ENCODE results near the gene CLHC1.
"Not testable (repeated sequence)": the region's sequence is repeated elsewhere in the genome, so short reads cannot be mapped to it uniquely, and the experiment has no call there.

CLHC1 gene

GRCh38 chr2:55232084-55232862, at the start of gene CLHC1, which contains the start of gene RPS27A:
Gene CLHC1, minus strand, starts transcription at chr2:55232293. Its CDS starts 9,882 bp downstream, at chr2:55222411.
Gene RPS27A, plus strand, starts transcription at chr2:55232688. Its CDS starts 137 bp downstream, at chr2:55232825.
- DNase-seq: peak; percentile 90 to 93

- not testable (repeated sequence) for DNase-seq
Measured at GRCh38 chr2:55280851-55281546, 48.9 kb upstream of the CLHC1 start.

GRCh38 chr2:55279859-55280424, 47.8 kb upstream of the CLHC1 start:
- not testable (repeated sequence) for DNase-seq

GRCh38 chr2:55279214-55279835, 47.2 kb upstream of the CLHC1 start:
- not testable (repeated sequence) for DNase-seq

GRCh38 chr2:55277310-55277709, 45.2 kb upstream of the CLHC1 start:
- DNase-seq: no peak

- DNase-seq: not testable (repeated sequence)
Measured at GRCh38 chr2:55274346-55274745, 42.3 kb upstream of the CLHC1 start.

GRCh38 chr2:55269645-55269990, 37.5 kb upstream of the CLHC1 start:
- DNase-seq: no peak

GRCh38 chr2:55268907-55269644, 37.0 kb upstream of the CLHC1 start, which contains the start of gene MTIF2:
Gene MTIF2, minus strand, starts transcription at chr2:55269231. Its CDS starts 5,373 bp downstream, at chr2:55263858.
- DNase-seq: peak; percentile 92 to 95

- no peak for DNase-seq
Measured at GRCh38 chr2:55268288-55268906, 36.3 kb upstream of the CLHC1 start.

GRCh38 chr2:55259586-55259985, 27.5 kb upstream of the CLHC1 start:
- not testable (repeated sequence) for DNase-seq

- DNase-seq: no peak
Measured at GRCh38 chr2:55252832-55253231, 20.7 kb upstream of the CLHC1 start.

- no peak for DNase-seq
Measured at GRCh38 chr2:55247025-55247424, 14.9 kb upstream of the CLHC1 start.

GRCh38 chr2:55245411-55245810, 13.3 kb upstream of the CLHC1 start:
- DNase-seq: no peak

GRCh38 chr2:55242617-55243016, 10.5 kb upstream of the CLHC1 start:
- DNase-seq: no peak

- DNase-seq: not testable (repeated sequence)
Measured at GRCh38 chr2:55241582-55241981, 9.5 kb upstream of the CLHC1 start.

GRCh38 chr2:55239656-55240222, 7.6 kb upstream of the CLHC1 start:
- no peak for DNase-seq

GRCh38 chr2:55236992-55237543, 5.0 kb upstream of the CLHC1 start:
- DNase-seq: no peak

- no peak for DNase-seq
Measured at GRCh38 chr2:55235724-55236538, 3.8 kb upstream of the CLHC1 start.

GRCh38 chr2:55233658-55233940, 1.5 kb upstream of the CLHC1 start:
- no peak for DNase-seq

- no peak for DNase-seq
Measured at GRCh38 chr2:55232863-55233657, 967 bp upstream of the CLHC1 start.
